ENCODE measurements around the gene INSRR. TPM values are rescaled to one million over a fixed set of nuclear protein-coding genes. Genes with fewer than 3 reads are reported as not detected.
A peak's percentile ranks its signal among the peaks of the same experiment; 100 is the strongest.

The INSRR gene
- total RNA-seq, 1 donor from 2014 or later = 0.07 TPM

DNA sequence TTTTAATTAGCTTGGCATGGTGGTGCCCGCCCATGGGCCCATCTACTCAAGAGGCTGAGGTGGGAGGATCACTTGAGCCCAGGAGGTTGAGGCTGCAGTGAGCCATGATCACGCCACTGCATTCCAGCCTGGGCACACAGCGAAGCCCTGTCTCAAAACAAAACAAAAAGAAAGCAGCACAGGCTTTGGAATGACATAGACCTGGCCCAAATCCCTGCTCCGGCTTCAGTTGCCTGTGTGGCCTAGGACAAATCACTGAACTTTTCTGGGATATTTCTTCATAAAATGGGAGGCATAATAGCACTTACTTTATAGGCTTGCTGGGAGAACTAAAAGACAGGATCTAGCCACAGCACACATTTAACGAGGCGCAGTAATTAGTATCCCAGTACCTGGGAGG, 37.0 kb upstream of the INSRR start:
- H3K9me3 Mint-ChIP-seq = no peaks in the 10 kb centered on the region
- peak overlapping the region; percentile 20 for H3K4me3 Mint-ChIP-seq
- H3K4me1 Mint-ChIP-seq = peaks cover 47% of the 10 kb centered on the region
- TF ChIP-seq, protein P1, sequence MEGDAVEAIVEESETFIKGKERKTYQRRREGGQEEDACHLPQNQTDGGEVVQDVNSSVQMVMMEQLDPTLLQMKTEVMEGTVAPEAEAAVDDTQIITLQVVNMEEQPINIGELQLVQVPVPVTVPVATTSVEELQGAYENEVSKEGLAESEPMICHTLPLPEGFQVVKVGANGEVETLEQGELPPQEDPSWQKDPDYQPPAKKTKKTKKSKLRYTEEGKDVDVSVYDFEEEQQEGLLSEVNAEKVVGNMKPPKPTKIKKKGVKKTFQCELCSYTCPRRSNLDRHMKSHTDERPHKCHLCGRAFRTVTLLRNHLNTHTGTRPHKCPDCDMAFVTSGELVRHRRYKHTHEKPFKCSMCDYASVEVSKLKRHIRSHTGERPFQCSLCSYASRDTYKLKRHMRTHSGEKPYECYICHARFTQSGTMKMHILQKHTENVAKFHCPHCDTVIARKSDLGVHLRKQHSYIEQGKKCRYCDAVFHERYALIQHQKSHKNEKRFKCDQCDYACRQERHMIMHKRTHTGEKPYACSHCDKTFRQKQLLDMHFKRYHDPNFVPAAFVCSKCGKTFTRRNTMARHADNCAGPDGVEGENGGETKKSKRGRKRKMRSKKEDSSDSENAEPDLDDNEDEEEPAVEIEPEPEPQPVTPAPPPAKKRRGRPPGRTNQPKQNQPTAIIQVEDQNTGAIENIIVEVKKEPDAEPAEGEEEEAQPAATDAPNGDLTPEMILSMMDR (conservative IDR thresholded peaks at IDR 0.05) = no peak
- no peak overlapping the region for H3K27ac Mint-ChIP-seq (ENCODE audit: unreplicated experiment)
- no peaks in the 10 kb centered on the region for H3K36me3 Mint-ChIP-seq (ENCODE audit: low read depth)
- H3K27me3 Mint-ChIP-seq (ENCODE audit: low read depth) = peaks cover 52% of the 10 kb centered on the region
- DNase-seq (ENCODE audit: low read depth, low spot score) = no peak

- DNase-seq (ENCODE audit: low read depth, low spot score) = no peak
- Mint-ChIP-seq H3K27me3 (ENCODE audit: low read depth) (peaks cover 57% of the 10 kb centered on the region), H3K9me3 (no peaks in the 10 kb centered on the region), H3K36me3 (ENCODE audit: low read depth) (no peaks in the 10 kb centered on the region), H3K4me1 (peaks cover 47% of the 10 kb centered on the region), H3K27ac (ENCODE audit: unreplicated experiment) (no peak overlapping the region), H3K4me3 (peak overlapping the region; percentile 20)
- TF ChIP-seq, protein P1 (conservative IDR thresholded peaks at IDR 0.05) = no peak
These were observed 36.5 kb upstream of the INSRR start for GRCh38 chr1:156895455-156895812.

DNA sequence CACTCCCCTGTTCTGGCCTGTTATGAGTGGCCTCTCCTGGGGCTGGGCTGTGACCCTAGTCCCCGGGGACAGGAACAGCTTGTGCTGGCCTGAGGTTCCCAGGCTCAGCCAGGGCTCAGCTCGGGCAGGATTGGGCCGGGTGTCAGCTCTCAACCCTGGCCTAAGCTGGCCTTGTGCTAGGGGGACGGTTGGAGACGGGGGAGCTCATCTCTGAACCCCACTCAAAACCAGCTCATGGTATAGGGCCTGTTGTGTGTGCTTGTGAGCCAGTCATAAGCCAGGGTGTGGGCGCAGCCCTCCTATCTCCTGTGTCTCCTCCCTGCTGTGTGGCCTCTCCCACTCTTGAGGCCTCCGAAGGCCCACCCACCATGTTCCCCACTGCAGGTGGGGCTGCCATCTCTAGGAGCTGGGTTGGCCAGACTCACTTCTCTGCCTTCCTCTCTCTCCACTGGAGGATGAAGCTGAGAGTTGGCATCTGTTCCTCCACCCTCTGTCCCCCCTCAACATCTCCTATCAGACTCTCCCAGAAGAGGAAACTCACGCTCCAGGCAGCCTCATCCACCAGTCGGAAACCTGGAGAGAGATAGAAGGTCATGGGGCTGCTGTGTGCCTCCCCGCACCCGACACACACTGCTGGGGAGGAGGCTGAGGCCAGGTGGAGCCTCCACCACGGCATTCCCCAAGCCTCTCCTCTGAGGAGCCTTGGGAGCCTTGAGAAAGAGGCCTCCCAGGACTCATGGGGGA, 36.0 kb upstream of the INSRR start:
- no peaks in the 10 kb centered on the region for H3K9me3 Mint-ChIP-seq

GRCh38 chr1:156894001-156894400, 35.1 kb upstream of the INSRR start:
- peaks cover 68% of the 10 kb centered on the region for H3K27me3 Mint-ChIP-seq (ENCODE audit: low read depth)
- no peaks in the 10 kb centered on the region for H3K36me3 Mint-ChIP-seq (ENCODE audit: low read depth)
- H3K9me3 Mint-ChIP-seq = no peaks in the 10 kb centered on the region
- H3K4me1 Mint-ChIP-seq = peaks cover 53% of the 10 kb centered on the region
- TF ChIP-seq, protein P1 (conservative IDR thresholded peaks at IDR 0.05) = no peak
- no peak for DNase-seq (ENCODE audit: low read depth, low spot score)
- H3K4me3 Mint-ChIP-seq = peak overlapping the region; percentile 63
- H3K27ac Mint-ChIP-seq (ENCODE audit: unreplicated experiment) = no peak overlapping the region

More for the DNA sequence above, 36.0 kb upstream of the INSRR start:
- peak overlapping the region; percentile 10 for H3K27ac Mint-ChIP-seq (ENCODE audit: unreplicated experiment)
- peak overlapping the region; percentile 20 for H3K4me3 Mint-ChIP-seq
- no peak for DNase-seq (ENCODE audit: low read depth, low spot score)
- peaks cover 62% of the 10 kb centered on the region for H3K27me3 Mint-ChIP-seq (ENCODE audit: low read depth)
- no peaks in the 10 kb centered on the region for H3K36me3 Mint-ChIP-seq (ENCODE audit: low read depth)
- peaks cover 52% of the 10 kb centered on the region for H3K4me1 Mint-ChIP-seq
- TF ChIP-seq, protein P1 (conservative IDR thresholded peaks at IDR 0.05) = no peak

- Mint-ChIP-seq H3K4me1 (peaks cover 52% of the 10 kb centered on the region), H3K9me3 (no peaks in the 10 kb centered on the region), H3K4me3 (peak within 1 kb of the TSS; percentile 67), H3K27me3 (ENCODE audit: low read depth) (peaks cover 71% of the 10 kb centered on the region), H3K36me3 (ENCODE audit: low read depth) (no peaks in the 10 kb centered on the region), H3K27ac (ENCODE audit: unreplicated experiment) (no peak within 1 kb of the TSS)
- peak; percentile 25 for DNase-seq (ENCODE audit: low read depth, low spot score)
- TF ChIP-seq, protein P1 (conservative IDR thresholded peaks at IDR 0.05) = no peak
These were observed 34.4 kb upstream of the INSRR start, which contains the start of gene PEAR1 for GRCh38 chr1:156893048-156893953. Gene PEAR1 (plus strand): TSS chr1:156893718. CDS start chr1:156903927, 10,209 bp downstream.

Measured in neural crest cell (in vitro differentiated cells).